H1 (cell line): ENCODE data around the gene KLF16. TPM values are rescaled to one million over a fixed set of nuclear protein-coding genes. Genes with fewer than 3 reads are reported as not detected.

Experiments
- BRCA1 ChIP-seq: IDR thresholded peaks from 2 replicates; pipeline ENCODE4 v1.6.1; 2012; ENCODE audit warnings: low read depth, low read length, improper control_type of control experiment
- CHD2 ChIP-seq: IDR thresholded peaks from 2 replicates; pipeline ENCODE4 v1.6.1; 2012; ENCODE audit warnings: low read length, improper control_type of control experiment
- CTCF ChIP-seq, 3 experiments: IDR thresholded peaks; 1 replicate in 2 of 3; 2 replicates in 1 of 3; pipeline versions ENCODE4 v1.5.1 to v1.6.1; 2011; ENCODE audit warnings: low read length in 3 of 3, mild to moderate bottlenecking in 3 of 3, inconsistent platforms in 2 of 3, low read depth in 1 of 3, moderate library complexity in 1 of 3; ENCODE audit not compliant: insufficient read depth in 1 of 3; ENCODE audit errors: control extremely low read depth in 1 of 3
- NANOG ChIP-seq: IDR thresholded peaks from 2 replicates; pipeline ENCODE4 v1.6.1; 2011; ENCODE audit warnings: low read length, low read depth, mild to moderate bottlenecking, inconsistent platforms; ENCODE audit not compliant: insufficient read depth, poor library complexity, severe bottlenecking
- TAF1 ChIP-seq: IDR thresholded peaks from 2 replicates; pipeline ENCODE4 v1.6.1; 2011; ENCODE audit warnings: mild to moderate bottlenecking, low read depth, low read length
- USF2 ChIP-seq: IDR thresholded peaks from 2 replicates; pipeline ENCODE4 v1.6.1; 2011; ENCODE audit warnings: low read length, improper control_type of control experiment
- polyA plus RNA-seq, 7 experiments: library from polyadenylated mRNA; depleted of rRNA in 3 of 7; stranded (reverse) in 5 of 7; unstranded in 2 of 7; fragments of >200 nt in 5 of 7; fragments of 200-250 nt in 2 of 7; gene quantifications; 1 replicate in 5 of 7; 2 replicates in 1 of 7; 4 replicates in 1 of 7; pipeline versions ENCODE4 v1.2.1 to v1.2.3, GENCODE V29; 2011 to 2013; ENCODE audit warnings: missing spikeins in 2 of 7, mixed read lengths in 2 of 7
- total RNA-seq: library from RNA; stranded (reverse); fragmentation: NEBNext Ultra II Directional; extraction: Animal tissue kit (Norgen Biotek cat#: 25700); gene quantifications from 2 replicates; pipeline ENCODE4 v1.2.1, GENCODE V29; 2021

Gene KLF16
- total and polyA plus RNA-seq, 2 of the 8 experiments (the other 6 are each of a cell fraction or from before 2014, with no cell fraction given): 14.3 to 45.9 TPM

GRCh38 chr19:1855828-1856255, 7.5 kb downstream of the KLF16 start (continued):
- TF ChIP-seq CHD2: no peak
- no peak for TF ChIP-seq TAF1
- no peak for TF ChIP-seq CTCF (IDR thresholded peaks at IDR 0.05; ENCODE audit: control extremely low read depth in 1 of 3, insufficient read depth in 1 of 3, low read depth in 1 of 3, low read length in 3 of 3)
- no peak for TF ChIP-seq USF2
- no peak for TF ChIP-seq BRCA1
- no peak for TF ChIP-seq NANOG
